NCI-H748 (cell line): Measurements from ENCODE around the gene TSPAN12.
"Not testable (repeated sequence)": the region's sequence is repeated elsewhere in the genome, so short reads cannot be mapped to it uniquely, and the experiment has no call there.

ENCODE experiments used
- DNase-seq: peaks from one replicate; lab custom pipeline; 2025; ENCODE audit not compliant: unreplicated experiment; lab: John Stamatoyannopoulos, UW

Gene TSPAN12, protein sequence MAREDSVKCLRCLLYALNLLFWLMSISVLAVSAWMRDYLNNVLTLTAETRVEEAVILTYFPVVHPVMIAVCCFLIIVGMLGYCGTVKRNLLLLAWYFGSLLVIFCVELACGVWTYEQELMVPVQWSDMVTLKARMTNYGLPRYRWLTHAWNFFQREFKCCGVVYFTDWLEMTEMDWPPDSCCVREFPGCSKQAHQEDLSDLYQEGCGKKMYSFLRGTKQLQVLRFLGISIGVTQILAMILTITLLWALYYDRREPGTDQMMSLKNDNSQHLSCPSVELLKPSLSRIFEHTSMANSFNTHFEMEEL

DNA sequence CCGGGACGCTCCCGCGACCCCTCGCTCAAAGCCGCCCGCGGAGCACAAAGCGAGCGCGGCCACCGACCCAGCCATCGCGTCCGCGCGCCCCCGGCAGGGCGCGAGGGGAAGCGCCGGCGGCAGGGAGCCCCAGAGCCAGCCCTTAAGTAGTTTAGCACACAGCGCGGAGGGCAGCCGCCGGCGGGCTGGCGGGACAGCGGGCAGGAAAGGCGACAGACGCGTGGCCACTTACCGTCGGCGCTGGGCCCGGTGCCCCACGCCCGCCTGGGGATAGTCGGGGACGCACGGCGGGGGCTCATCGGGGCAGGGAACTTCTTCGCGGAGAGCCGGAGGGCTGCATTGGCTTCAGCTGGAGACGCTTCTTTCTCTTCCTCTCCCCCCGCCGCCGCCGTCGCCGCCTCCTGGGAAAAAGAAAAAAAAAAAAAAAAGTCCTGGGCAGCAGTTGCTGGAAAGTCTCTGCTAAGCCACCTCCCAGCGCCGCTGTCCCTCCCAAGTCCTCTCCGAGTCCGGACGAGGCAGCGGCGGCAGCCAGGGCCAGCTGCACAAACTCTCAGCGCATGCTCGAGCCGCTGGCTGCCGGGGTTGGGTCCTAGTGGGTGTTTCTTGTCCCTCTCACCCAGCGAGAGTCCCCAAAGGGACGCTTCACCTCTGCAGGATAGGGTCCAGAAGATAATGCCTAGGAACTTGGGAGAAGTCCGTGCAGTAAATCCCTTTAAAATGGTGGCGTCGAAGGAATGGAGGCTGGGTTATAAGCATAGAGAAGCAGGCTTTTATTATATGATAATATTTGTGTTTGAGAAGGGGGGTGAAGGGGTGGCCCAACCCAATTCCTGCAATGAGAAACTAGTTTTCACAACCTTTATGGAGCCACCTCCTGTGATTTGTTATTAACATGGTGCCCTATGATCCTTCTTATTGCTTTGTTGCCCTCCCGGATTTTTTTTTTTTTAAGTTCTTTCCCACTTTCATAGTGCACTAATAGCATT is at the start of gene TSPAN12:
Gene TSPAN12 (minus strand): TSS at position 557 of the 986 bp plus-strand sequence. CDS start 1,381 bp downstream, outside the sequence.
- DNase-seq, result peak; percentile 89

DNA sequence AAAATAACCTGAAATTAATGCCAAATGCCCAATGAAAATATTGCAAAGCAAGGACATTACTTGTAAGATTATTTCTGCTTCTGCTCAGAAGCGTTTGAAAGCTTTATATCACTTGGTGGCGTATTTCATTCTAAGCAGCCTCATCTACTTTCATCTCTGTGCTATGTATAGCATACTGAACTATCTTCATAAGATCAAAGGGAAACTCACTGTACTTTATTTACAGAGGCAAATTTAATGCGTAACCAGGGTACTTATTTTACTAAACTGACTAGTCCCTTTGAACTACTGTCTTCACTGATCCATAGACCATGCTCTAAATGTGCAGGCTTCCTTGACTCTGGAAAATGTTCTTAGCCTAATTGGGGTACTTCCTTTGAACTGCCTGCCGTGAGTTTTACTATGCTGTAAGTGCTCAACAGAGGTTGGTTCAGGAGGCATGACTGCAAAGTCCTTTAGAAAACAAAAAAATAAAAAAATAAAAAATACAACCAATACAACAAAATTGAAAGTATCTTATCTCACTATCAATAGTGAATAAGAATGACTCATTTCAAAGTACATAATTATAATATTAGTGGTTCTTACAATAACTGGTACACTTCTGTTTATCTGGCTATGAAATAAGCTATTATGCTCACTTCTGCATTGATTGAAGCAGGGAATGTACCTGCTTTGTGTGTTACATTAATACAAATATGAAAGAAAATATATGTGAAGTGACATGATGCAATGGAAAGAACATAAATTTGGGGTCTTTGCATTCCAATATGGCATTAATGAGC is 41.0 kb upstream of the TSPAN12 start:
- DNase-seq, result no peak

DNA sequence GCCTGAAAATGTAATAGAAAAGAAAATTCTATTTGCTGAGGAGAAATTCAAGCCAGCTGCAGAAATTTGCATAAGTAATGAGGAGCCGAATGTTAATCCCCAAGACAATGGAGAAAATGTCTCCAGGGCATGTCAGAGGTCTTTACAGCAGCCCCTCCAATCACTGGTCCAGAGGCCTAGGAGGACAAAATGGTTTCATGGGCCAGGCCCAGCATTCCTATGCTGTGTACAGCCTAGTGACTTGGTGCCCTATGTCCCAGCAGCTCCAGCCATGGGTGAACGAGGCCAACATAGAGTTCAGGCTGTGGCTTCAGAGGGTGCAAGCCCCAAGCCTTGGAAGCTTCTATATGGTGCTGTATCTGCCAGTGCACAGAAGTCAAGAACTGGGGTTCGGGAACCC is 37.3 kb upstream of the TSPAN12 start:
- not testable (repeated sequence) for DNase-seq

DNA sequence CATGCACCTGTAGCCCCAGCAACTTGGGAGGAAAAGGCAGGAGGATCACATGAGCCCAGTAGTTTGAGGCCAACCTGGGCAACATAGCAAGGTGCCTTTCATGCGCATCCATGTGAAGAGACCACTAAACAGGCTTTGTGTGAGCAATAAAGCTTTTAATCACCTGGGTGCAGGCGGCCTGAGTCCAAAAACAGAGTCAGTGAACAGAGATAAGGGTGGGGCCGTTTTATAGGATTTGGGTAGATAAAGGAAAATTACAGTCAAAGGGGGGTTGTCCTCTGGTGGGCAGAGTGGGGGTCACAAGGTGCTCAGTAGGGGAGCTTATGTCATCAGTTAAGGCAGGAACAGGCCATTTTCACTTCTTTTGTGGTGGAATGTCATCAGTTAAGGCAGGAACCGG is 27.7 kb upstream of the TSPAN12 start:
- not testable (repeated sequence) for DNase-seq

DNA sequence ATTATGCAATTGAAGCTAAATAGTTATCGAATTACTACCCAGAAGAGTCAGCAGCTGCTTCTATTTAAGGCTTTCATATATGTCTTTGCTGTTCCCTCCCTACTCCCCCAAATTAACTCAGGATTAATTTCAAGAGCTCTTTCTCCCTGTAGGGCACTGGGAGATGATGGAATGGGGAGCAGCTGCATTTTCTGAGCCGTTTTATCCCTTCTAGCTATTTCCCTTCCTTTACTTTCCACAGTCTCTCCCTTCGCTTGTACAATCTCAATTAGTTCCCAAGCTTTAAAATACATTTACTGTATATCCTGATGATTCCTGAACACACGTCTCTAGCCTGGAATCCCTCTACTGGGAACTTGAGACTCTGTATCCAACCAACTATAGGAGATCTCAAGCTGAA is 19.8 kb upstream of the TSPAN12 start:
- DNase-seq, result no peak

DNA sequence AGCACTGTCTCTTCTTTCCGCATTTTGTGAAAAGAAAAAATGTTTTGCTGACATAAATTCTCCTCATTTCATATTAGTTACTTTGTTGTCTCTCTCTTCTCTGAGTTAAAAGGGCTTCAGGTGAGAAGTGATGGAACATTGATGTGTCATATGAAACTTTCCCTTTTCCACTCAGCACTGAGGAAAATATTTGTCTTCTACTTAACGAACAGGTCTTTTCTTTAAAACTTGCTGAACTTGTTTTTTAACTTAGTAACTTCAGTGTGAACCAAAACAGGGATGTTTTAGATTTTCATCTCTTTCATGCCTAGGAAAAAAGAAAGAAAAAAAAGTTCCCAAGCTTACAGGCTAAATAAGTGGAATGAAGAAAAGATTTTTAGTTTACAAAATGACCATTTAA is 19.0 kb upstream of the TSPAN12 start:
- peak; percentile 23 for DNase-seq

DNA sequence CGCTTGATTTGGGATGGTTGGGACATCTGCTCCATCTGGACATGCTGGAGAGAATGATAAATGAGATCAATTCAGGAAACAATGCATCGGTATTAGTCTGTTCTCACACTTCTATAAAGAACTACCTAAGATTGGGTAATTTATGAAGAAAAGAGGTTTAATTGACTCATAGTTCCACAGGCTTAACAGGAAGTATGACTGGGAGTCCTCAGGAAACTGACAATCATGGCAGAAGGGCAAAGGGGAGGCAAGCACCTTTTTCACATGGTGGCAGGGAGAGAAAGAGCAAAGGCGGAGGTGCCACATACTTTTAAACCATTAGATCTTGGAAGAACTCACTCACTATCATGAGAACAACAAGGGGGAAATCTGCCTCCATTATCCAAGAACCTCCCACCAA is 16.8 kb upstream of the TSPAN12 start:
- no peak for DNase-seq

DNA sequence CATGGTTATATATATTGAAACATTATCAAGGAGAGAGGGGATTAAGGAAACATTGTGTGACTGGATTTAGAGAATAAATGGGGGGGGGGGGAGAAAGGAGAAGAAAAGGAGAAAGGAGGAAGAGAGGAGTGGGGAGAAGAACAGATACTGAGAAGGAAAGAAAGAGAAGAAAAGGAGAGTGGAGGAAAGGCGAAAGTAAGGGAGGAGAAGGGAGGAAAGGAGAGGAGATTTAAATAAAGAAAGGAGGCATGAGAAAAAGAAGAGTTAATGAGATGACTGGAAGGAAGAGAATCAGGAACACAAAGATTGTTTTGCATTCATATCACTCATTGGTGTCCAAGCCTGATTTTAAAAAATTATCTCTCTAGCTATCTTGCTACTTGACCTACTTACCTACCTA is 16.1 kb upstream of the TSPAN12 start:
- DNase-seq, result no peak

DNA sequence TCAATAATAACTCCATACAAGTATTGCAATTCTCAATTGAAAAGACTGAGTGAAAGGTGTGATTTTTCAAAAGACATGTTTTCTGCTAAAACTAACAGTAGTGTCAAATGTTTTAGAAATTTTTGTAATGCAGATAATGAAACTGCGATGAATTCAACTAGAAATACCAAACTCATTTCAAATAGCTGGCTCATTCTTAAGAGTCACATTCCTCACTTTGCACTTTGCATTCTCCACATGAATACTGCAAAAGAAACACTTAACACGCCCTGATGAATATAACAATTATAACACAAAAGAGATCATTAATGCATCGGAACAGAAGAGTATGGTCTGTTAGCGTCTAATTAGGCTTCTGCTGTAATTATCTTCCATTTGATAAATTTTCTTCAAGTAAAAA is 15.5 kb upstream of the TSPAN12 start:
- DNase-seq, result peak; percentile 26

DNA sequence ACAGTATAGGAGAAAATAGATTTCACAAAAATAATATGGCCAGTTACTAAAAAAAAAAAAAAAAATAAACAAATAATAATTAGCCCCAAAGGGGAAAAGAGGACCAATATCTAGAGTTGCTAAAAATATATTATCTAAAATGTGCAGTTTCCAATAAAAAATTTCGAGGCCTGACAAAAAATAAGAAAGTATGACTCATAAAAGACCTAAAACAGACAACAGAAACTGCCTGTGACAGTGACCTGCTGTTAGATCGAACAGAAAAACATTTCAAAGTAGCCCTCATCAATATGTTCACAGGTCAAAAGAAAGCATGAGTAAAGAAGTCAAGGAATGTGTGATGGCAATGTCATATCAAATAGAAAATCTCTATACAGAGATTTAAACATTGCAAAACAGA is 11.8 kb upstream of the TSPAN12 start:
- no peak for DNase-seq

DNA sequence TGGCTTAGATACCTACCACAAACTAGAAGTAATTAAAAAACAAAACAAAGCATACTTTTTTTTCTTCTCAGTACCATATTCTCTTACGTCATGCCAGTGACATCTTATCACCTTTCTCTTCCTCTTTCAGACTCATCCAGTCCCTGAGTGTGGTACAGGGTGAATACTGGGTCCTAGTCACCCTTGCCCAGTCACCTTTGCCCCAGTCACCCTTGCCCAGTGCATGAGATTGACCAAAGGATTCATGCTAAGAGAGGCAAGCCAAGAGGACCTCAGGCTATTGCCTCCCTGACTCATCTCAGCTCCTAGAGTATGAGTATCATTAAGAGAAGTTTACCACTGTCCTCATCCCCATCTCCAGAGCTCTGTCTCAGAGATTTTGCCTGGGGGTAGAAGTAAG is 10.0 kb upstream of the TSPAN12 start:
- DNase-seq, result no peak

DNA sequence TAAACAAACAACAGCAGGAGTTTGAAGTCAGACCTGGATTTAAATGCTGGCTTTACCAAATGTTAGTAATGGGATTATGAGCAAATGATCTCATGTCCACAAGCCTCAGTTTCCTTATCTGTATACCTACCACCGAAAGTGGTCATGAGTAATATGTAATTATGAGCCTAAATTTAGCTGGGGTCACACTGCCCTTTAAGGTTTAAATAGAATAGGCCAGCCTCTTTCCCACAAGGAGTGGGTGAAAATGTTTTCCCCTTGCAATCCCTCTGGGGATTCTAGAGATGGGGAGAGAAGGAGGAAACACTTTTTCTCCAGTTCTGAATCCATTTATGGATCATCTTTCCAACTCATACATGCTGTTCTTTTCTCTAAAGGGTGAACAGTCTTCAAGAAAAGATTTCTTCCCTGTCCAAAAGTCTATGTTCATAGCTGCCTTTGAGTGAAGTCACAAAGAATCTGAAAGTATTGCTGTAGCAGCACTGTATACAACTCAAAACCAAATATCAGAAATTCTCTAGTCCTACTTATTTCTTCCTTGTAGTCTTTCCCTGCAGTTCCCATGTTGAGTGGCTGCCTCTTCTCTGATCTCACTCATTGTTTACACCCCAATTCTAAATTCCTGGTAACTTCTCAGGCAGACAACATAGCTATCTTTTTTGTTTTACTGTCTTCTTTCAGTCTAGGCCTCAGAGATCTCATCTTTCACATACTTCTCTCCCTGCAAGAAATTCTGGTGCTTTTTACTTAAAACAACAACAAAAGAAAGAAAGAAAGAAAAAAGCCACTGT is 7.4 kb upstream of the TSPAN12 start:
- no peak for DNase-seq

DNA sequence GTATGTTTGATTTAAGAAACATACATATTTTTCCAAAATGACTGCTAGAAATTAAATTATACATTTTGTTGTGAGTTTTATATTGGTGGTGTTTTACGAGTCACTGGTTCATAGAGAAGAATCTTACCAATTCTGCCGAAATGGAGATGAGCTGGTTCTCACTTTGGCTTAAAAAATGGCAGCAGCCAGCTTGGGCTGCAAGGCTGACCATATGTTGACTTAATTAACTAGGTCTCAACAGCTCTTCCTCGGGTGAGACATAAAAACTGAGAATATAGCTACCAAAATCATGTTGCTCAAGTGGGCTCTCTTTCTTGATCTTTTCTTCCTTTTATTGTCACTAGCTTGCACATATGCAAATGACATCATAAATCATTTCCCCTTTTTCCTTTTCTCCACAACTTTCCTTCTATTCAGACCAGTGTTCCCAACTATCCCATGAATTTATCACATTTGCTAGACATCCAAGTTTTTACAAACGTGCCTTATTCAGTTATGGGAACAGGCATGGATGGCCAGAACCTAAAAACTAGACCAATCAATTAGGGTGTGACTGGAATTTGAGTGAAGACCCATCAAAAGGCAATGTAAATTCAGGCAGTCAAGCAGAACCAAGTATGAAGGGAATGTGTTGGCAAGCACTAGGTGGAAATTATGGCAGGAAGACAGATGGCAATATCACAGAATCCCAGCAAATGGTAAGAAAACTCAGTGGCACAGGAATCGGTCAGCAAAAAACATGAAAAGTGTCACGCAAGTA is 6.4 kb upstream of the TSPAN12 start:
- DNase-seq, result no peak

DNA sequence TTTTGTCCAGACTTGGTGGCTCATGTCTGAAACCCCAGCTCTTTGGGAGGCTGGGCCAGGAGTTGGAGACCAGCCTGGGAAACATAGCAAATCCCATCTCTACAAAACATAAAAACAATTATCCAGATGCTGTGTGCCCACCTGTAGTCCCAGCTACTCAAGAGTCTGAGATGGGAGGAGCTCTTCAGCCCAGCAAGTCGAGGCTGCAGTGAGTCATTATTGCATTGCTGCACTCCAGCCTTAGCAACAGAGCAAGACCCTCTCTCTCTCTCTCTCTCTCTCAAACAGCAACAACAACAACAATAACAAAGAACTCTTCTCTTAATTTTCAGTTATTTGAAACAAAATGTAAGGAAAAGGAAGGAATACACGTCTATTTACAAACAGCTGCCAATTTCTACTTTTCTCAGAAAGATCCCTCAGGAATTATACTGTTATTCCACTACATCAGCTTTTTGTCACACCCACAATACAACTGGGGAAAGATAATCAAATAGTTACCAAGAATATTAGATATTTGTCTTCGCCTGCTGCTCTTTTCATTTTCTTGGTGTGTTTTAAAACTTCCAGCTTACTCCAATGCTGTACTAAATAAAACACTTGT is 5.1 kb upstream of the TSPAN12 start:
- no peak for DNase-seq

DNA sequence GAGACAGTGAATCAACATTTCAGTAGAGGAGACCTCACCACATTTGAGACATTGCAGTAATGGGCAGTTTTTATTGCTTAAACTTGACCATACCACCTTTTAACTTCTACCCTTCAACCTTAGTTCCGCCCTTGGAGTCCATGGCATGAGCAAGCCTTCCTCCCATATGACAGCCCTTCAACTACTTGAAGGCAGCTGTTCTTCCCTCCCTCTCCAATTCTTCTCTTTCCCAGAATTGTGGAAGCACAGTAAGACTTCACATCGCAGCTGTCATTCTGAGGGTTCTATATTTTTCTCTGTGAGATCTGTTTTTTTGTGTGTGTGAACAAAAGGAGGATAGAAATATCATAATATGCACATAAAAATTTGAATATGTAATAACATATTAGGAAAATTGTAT is 2.2 kb upstream of the TSPAN12 start:
- no peak for DNase-seq

DNA sequence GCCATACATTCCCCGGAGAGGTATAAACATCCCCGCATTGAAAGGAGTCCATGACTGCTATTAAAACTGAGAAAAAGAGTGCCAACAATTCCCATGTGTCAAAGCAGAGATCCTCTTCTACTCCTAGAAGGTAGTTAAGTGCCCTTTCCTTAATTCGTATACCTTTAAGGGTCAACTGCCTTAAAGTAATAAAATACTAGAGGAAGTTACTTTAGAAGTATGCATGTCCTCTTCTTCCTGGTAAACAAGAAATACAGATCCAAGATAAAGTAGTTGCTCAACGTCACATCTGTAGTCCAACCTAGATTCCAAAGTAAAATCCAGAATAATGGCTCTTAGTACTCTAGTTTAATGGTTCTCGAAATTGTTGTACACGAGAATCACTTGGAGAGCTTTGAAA is 1.5 kb upstream of the TSPAN12 start:
- no peak for DNase-seq

DNA sequence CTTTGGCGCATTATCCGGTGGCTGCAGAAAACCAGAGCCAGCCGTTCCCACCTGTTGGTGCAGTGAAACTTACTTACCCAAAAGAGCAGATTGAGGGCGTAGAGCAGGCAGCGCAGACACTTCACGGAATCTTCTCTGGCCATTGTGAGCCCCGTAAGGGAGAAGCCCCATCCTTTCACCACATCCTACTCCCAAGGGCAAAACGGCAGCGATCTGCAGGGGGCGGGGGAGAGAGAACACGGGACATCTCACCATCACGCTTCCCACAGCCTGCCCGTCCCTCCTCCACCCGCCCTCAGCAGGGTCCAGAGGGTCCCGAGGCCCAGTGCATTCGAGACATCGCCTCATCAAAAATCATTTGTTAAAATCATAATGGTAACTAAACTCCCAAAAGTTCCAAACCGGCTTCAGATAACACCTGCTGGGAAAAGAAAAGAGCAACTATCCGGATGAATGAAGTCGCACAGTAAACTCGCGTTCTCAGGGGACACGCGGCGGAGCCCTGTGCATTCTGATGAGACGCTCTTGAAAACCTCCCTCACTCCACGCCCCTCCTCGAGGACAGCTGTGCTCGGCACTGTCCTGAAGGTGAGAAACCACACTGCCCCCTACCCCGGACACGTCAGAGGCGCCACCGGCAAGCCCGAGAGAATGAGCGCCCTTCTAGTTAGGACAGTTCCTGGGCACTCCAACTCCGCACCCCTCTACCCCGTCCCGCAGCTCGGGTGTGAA is 1.2 kb downstream of the TSPAN12 start:
- peak; percentile 77 for DNase-seq

DNA sequence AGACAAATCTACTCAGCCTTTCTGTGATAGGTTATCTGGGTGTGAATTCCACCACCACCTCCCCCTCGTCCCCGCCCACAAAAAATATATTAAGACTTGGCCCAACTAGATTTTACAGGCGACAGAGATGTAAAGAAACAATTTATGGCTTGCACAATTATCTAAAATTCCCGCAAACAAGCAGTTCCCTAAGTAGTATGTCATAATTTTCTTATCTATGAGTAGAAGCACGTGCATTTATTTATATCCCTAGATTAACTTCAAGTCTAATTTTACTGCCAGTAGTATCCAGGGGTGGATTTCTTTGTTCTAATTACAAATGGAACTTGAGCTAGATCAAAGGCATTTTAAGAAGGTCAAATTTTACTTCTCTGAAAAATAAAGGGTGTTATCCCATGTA is 1.7 kb downstream of the TSPAN12 start:
- no peak for DNase-seq

DNA sequence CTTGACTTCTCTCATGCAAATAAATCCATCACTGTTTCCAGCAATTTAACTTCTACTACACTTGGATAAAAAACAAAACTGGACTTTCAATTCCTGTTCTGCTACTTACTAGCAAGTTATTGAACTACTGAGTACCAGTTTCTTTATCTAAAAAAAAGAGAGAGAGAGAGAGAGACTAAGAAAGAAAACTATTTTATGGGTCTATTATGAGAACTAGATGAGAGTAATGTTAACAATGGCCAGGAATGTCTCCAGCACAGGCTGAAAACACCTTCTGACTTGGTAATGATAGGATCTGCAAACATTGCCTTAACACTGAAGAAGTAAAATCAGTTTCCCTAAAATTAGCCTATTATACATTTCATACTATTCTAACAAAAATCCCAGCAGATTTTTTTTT is 5.2 kb downstream of the TSPAN12 start:
- no peak for DNase-seq
